K562 (cell line): ENCODE data around the gene ATP5MG. TPM values are rescaled to one million over a fixed set of nuclear protein-coding genes. Genes with fewer than 3 reads are reported as not detected.

Experiments
- CBFA2T3 ChIP-seq: fragments of 450-650 bp; IDR thresholded peaks from 2 replicates; pipeline ENCODE4 v1.6.1; 2017
- COPS2 ChIP-seq: fragments of 450-650 bp; conservative IDR thresholded peaks from 2 replicates; pipeline ENCODE4 v1.6.1; 2016; ENCODE audit warnings: mild to moderate bottlenecking, moderate library complexity
- CUX1 ChIP-seq: fragments of 200-800 bp; sonication (Bioruptor generic); IDR thresholded peaks from 2 replicates; pipeline ENCODE4 v1.6.1; 2016; ENCODE audit warnings: missing genetic modification characterization, missing compliant biosample characterization
- EP300 ChIP-seq: IDR thresholded peaks from 2 replicates; pipeline ENCODE4 v1.6.1; 2012; ENCODE audit warnings: low read length, improper control_type of control experiment
- EWSR1 ChIP-seq: fragments of 450-650 bp; IDR thresholded peaks from 2 replicates; pipeline ENCODE4 v1.6.1; 2018; ENCODE audit warnings: borderline replicate concordance, mild to moderate bottlenecking, low read depth, moderate library complexity; ENCODE audit not compliant: partially characterized antibody
- HDGF ChIP-seq: fragments of 450-650 bp; IDR thresholded peaks from 2 replicates; pipeline ENCODE4 v1.6.1; 2016
- KDM2B ChIP-seq: fragments of 250-450 bp; sonication (Bioruptor Pico); IDR thresholded peaks from 2 replicates; pipeline ENCODE4 v1.8.0; 2021; ENCODE audit warnings: mild to moderate bottlenecking, moderate library complexity
- MYC ChIP-seq, 2 experiments: fragments of 250-450 bp in 1 of 2; sonication (Bioruptor Pico) in 1 of 2; IDR thresholded peaks; 2 replicates each; pipeline versions ENCODE4 v1.5.1 to v1.6.1; 2012 to 2021; ENCODE audit warnings: low read depth in 2 of 2, borderline replicate concordance in 1 of 2, improper control_type of control experiment in 1 of 2, low read length in 1 of 2, mild to moderate bottlenecking in 1 of 2, moderate library complexity in 1 of 2
- NCOA4 ChIP-seq: fragments of 450-650 bp; IDR thresholded peaks from 2 replicates; pipeline ENCODE4 v1.6.1; 2018; ENCODE audit warnings: mild to moderate bottlenecking; ENCODE audit not compliant: partially characterized antibody
- NRF1 ChIP-seq, 2 experiments: fragments of 450-650 bp; IDR thresholded peaks in 1 of 2; conservative IDR thresholded peaks in 1 of 2; 2 replicates each; pipeline ENCODE4 v1.6.1; 2014; ENCODE audit warnings: mild to moderate bottlenecking in 2 of 2
- POLR2AphosphoS2 ChIP-seq: IDR thresholded peaks from 2 replicates; pipeline ENCODE4 v1.6.1; 2012; ENCODE audit warnings: low read length, improper control_type of control experiment
- POLR2G ChIP-seq: fragments of 200-400 bp; formaldehyde crosslinking; IDR thresholded peaks from 2 replicates; pipeline ENCODE4 v1.6.1; 2017; ENCODE audit warnings: low read depth, mild to moderate bottlenecking, antibody characterized with exemption, low read length, moderate library complexity
- RFX5 ChIP-seq: IDR thresholded peaks from 2 replicates; pipeline ENCODE4 v1.6.1; 2011; ENCODE audit warnings: low read depth, mild to moderate bottlenecking, improper control_type of control experiment, low read length
- SP1 ChIP-seq: sonication (generic); formaldehyde crosslinking; IDR thresholded peaks from 2 replicates; pipeline ENCODE4 v1.8.1; 2022; ENCODE audit warnings: mild to moderate bottlenecking, missing genetic modification reagents
- VEZF1 ChIP-seq: fragments of 200-800 bp; sonication (Bioruptor generic); IDR thresholded peaks from 2 replicates; pipeline ENCODE4 v1.6.1; 2017; ENCODE audit warnings: missing genetic modification characterization, missing compliant biosample characterization
- ZEB2 ChIP-seq: fragments of 450-650 bp; IDR thresholded peaks from 2 replicates; pipeline ENCODE4 v1.6.1; 2016
- ZNF12 ChIP-seq: sonication (generic); formaldehyde crosslinking; IDR thresholded peaks from 2 replicates; pipeline ENCODE4 v1.4.0; 2020; ENCODE audit warnings: mild to moderate bottlenecking, missing genetic modification reagents
- ZNF431 ChIP-seq: sonication (generic); formaldehyde crosslinking; IDR thresholded peaks from 2 replicates; pipeline ENCODE4 v1.8.0; 2022; ENCODE audit warnings: mild to moderate bottlenecking, missing genetic modification reagents
- ZNF507 ChIP-seq: conservative IDR thresholded peaks from 2 replicates; pipeline ENCODE4 v1.6.1; 2017; ENCODE audit warnings: missing genetic modification characterization, missing compliant biosample characterization
- polyA plus RNA-seq, 8 experiments: library from polyadenylated mRNA; depleted of rRNA in 4 of 8; stranded (reverse) in 5 of 8; unstranded in 3 of 8; fragments of >200 nt; fragmentation: Nextera tagmentation in 2 of 8; fragmentation: Illumina TruSeq in 1 of 8; extraction: Ambion mirVana in 2 of 8; extraction: Trizol in 1 of 8; gene quantifications; 2 replicates each; pipeline versions ENCODE4 v1.2.1 to v1.2.3, GENCODE V29; 2011 to 2014; ENCODE audit warnings: inconsistent platforms in 1 of 8, missing spikeins in 1 of 8
- total RNA-seq, 7 experiments: library from RNA; depleted of rRNA in 6 of 7; stranded (reverse); fragments of >200 nt in 6 of 7; fragmentation: Illumina TruSeq in 2 of 7; extraction: Trizol in 2 of 7; gene quantifications; 2 replicates each; pipeline versions ENCODE4 v1.2.1 to v1.2.3, GENCODE V29; 2011 to 2021; ENCODE audit warnings: low replicate concordance in 1 of 7
- TF ChIP-seq, protein P1 (sequence below): fragments of 450-650 bp; IDR thresholded peaks from 2 replicates; pipeline ENCODE4 v1.6.1; 2017; ENCODE audit warnings: antibody characterized with exemption, mild to moderate bottlenecking

Gene ATP5MG
- total and polyA plus RNA-seq, 9 of the 15 experiments (the other 6 are each of a cell fraction or from before 2014, with no cell fraction given), result 301 to 2,138 (median 434) TPM

GRCh38 chr11:118415739-118416068 is 14.3 kb downstream of the ATP5MG start (continued):
- TF ChIP-seq CUX1 (CRISPR knock-in tag) (no peak), POLR2AphosphoS2 (no peak), VEZF1 (CRISPR knock-in tag) (peak; percentile 57), HDGF (no peak), EWSR1 (no peak), ZNF12 (CRISPR knock-in tag) (no peak), EP300 (peak; percentile 95), MYC (IDR thresholded peaks at IDR 0.05; ENCODE audit: low read depth, low read length) (no peak; the same call in 1 of the 2 replicates), MYC (CRISPR knock-in tag; IDR thresholded peaks at IDR 0.05; ENCODE audit: borderline replicate concordance, low read depth) (no peak), COPS2 (no peak), ZNF507 (no peak), POLR2G (no peak), CBFA2T3 (peak; percentile 94), KDM2B (CRISPR knock-in tag) (no peak), NRF1 (conservative IDR thresholded peaks at IDR 0.05 in 1 of 2, IDR thresholded peaks at IDR 0.05 in 1 of 2) (0 out of 4 replicates have a peak, but pooled peaks of 1 of the 2 experiments have one; percentile 27), RFX5 (no peak), NCOA4 (no peak), ZNF431 (CRISPR knock-in tag) (no peak), SP1 (CRISPR knock-in tag) (peak; percentile 76), ZEB2 (peak; percentile 92)
- TF ChIP-seq, protein P1, sequence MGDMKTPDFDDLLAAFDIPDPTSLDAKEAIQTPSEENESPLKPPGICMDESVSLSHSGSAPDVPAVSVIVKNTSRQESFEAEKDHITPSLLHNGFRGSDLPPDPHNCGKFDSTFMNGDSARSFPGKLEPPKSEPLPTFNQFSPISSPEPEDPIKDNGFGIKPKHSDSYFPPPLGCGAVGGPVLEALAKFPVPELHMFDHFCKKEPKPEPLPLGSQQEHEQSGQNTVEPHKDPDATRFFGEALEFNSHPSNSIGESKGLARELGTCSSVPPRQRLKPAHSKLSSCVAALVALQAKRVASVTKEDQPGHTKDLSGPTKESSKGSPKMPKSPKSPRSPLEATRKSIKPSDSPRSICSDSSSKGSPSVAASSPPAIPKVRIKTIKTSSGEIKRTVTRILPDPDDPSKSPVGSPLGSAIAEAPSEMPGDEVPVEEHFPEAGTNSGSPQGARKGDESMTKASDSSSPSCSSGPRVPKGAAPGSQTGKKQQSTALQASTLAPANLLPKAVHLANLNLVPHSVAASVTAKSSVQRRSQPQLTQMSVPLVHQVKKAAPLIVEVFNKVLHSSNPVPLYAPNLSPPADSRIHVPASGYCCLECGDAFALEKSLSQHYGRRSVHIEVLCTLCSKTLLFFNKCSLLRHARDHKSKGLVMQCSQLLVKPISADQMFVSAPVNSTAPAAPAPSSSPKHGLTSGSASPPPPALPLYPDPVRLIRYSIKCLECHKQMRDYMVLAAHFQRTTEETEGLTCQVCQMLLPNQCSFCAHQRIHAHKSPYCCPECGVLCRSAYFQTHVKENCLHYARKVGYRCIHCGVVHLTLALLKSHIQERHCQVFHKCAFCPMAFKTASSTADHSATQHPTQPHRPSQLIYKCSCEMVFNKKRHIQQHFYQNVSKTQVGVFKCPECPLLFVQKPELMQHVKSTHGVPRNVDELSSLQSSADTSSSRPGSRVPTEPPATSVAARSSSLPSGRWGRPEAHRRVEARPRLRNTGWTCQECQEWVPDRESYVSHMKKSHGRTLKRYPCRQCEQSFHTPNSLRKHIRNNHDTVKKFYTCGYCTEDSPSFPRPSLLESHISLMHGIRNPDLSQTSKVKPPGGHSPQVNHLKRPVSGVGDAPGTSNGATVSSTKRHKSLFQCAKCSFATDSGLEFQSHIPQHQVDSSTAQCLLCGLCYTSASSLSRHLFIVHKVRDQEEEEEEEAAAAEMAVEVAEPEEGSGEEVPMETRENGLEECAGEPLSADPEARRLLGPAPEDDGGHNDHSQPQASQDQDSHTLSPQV, result peak; percentile 77
